Spleen (tissue), 11 donors: Measurements from ENCODE around the gene TRPV4. TPM values are rescaled to one million over a fixed set of nuclear protein-coding genes. Genes with fewer than 3 reads are reported as not detected.

ENCODE experiments used
- DNase-seq: peaks from one replicate; pipeline ENCODE4 v3.0.0-alpha.2; 2020
- H3K27ac ChIP-seq, 8 donors: fragments of 200-600 bp; sonication (generic) in 7 of 8; 1 replicate in 4 of 8; 2 replicates in 4 of 8; pipeline versions ENCODE4 v1.5.0 to v1.8.0; 2016 to 2021; ENCODE audit warnings: inconsistent platforms in 4 of 8, mild to moderate bottlenecking in 4 of 8, moderate library complexity in 1 of 8
- H3K27me3 ChIP-seq, 7 donors: fragments of 200-600 bp; sonication (generic) in 6 of 7; replicated peaks in 1 of 7; 1 replicate in 4 of 7; 2 replicates in 3 of 7; pipeline versions ENCODE4 v1.5.0 to v1.8.0; 2016 to 2021; ENCODE audit warnings: inconsistent platforms in 3 of 7, mild to moderate bottlenecking in 1 of 7
- H3K36me3 ChIP-seq, 6 donors: fragments of 200-600 bp; sonication (generic) in 5 of 6; 1 replicate in 4 of 6; 2 replicates in 2 of 6; pipeline versions ENCODE4 v1.5.0 to v1.8.0; 2016 to 2021; ENCODE audit warnings: inconsistent platforms in 2 of 6
- H3K4me1 ChIP-seq, 6 donors: fragments of 200-600 bp; sonication (generic) in 5 of 6; 1 replicate in 3 of 6; 2 replicates in 3 of 6; pipeline versions ENCODE4 v1.5.0 to v1.8.0; 2016 to 2021; ENCODE audit warnings: inconsistent platforms in 3 of 6
- H3K4me3 ChIP-seq, 8 donors: fragments of 200-600 bp; sonication (generic) in 7 of 8; 1 replicate in 4 of 8; 2 replicates in 4 of 8; pipeline versions ENCODE4 v1.5.0 to v1.8.0; 2016 to 2021; ENCODE audit warnings: inconsistent platforms in 4 of 8, mild to moderate bottlenecking in 4 of 8, moderate library complexity in 2 of 8
- H3K9me3 ChIP-seq, 8 donors: fragments of 200-600 bp; sonication (generic) in 7 of 8; 1 replicate in 4 of 8; 2 replicates in 4 of 8; pipeline versions ENCODE4 v1.5.0 to v1.8.0; 2016 to 2021; ENCODE audit warnings: inconsistent platforms in 4 of 8
- POLR2A ChIP-seq, 3 donors: fragments of 450-650 bp; IDR thresholded peaks; one replicate each; pipeline ENCODE4 v1.5.1; 2017; ENCODE audit warnings: antibody characterized with exemption in 3 of 3, mild to moderate bottlenecking in 1 of 3
- POLR2AphosphoS5 ChIP-seq, 3 donors: sonication (generic); formaldehyde crosslinking; IDR thresholded peaks; one replicate each; pipeline ENCODE4 v1.5.1; 2017; ENCODE audit warnings: antibody characterized with exemption in 3 of 3
- whole genome bisulfite sequencing, 5 donors: extraction: QIAGEN DNeasy Blood & Tissue Kit in 3 of 5; methylation state at CpG; one replicate each; pipeline versions ENCODE4 v1.1.5 to v1.1.7; 2013 to 2018; 5-methylcytosine and 5-hydroxymethylcytosine counted together
- intact Hi-C: fragments of 100-400 bp; cut with DNase I; formaldehyde crosslinking; loops from one replicate; pipeline ENCODE4 v1.15.0; 2023; ENCODE audit warnings: low total_unique reads
- polyA plus RNA-seq, 3 donors: library from polyadenylated mRNA; stranded (reverse); fragments of 200-250 nt; gene quantifications; one replicate each; pipeline ENCODE4 v1.2.1, GENCODE V29; 2013
- total RNA-seq, 7 donors: library from RNA; depleted of rRNA in 3 of 7; stranded (reverse); fragments of >200 nt in 3 of 7; fragmentation: NEBNext Ultra II Directional in 4 of 7; extraction: Animal tissue kit (Norgen Biotek cat#: 25700) in 4 of 7; gene quantifications; one replicate each; pipeline versions ENCODE4 v1.1.0 to v1.2.1, GENCODE V29; 2016 to 2021
- TF ChIP-seq, protein P1 (sequence below), 11 experiments: fragments of 200-600 bp in 7 of 11; fragments of 450-650 bp in 4 of 11; sonication (generic) in 4 of 11; IDR thresholded peaks in 8 of 11; conservative IDR thresholded peaks in 3 of 11; 1 replicate in 7 of 11; 2 replicates in 4 of 11; pipeline versions ENCODE4 v1.4.0 to v1.8.0; 2016 to 2021; ENCODE audit warnings: antibody characterized with exemption in 11 of 11, inconsistent platforms in 4 of 11, mild to moderate bottlenecking in 1 of 11
- donor health status: healthy with polysubstance abuse.
- donor health status: DM: no; HTN: no; CAD: no; lungs with moderate emphysema.
- donor health status: DM: no; HTN: no; CAD: no.
- donor health status: Bipolar disorder and iron deficiency.
- donor health status: healthy.
- donor health status: DM: no; HTN: no; CAD: no.
- donor health status: DM: yes; HTN: yes; CAD: no.

Gene TRPV4
- total and polyA plus RNA-seq, 10 donors: 0.49 to 8.0 (median 4.4) TPM

DNA sequence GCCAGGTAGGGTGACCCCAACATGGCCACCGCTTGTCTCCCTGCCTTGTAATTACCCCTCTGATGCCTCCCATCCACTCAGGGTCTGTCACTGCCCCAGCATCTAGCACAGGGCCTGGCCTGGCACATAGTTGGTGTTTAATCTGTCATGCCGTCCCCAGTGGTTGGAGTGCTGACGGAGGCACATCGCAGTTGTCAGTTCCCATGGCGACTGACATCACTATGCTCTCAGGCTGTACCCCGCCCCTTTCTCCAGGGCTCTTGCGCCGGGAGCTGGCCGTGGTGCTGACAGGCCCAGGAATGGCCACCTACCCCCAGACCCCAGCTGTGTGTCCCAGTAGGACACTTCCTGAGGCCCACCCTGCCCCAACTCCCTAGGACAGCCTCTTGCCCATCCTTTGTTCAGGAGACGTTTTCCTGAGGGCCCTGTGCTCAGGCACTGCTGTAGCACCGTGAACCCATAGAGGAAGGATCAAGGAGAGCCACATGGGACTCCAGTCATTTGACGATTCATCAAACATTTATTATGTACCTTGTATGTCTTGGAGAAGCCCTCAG, 96.6 kb downstream of the TRPV4 start:
- Histone ChIP-seq H3K27ac (peak overlapping the region in 1 of 8 donors; percentile 17), H3K4me1 (peaks cover 0 to 76% (median 31%) of the 10 kb centered on the region in 6 donors), H3K4me3 (no peak overlapping the region), H3K9me3 (no peaks in the 10 kb centered on the region), H3K36me3 (no peaks in the 10 kb centered on the region), H3K27me3 (peaks cover 0 to 37% (median 0%) of the 10 kb centered on the region in 7 donors)
- peak; percentile 61 for DNase-seq
- TF ChIP-seq POLR2AphosphoS5 (IDR thresholded peaks at IDR 0.05) (no peak), POLR2A (IDR thresholded peaks at IDR 0.05) (no peak)
- TF ChIP-seq, protein P1, sequence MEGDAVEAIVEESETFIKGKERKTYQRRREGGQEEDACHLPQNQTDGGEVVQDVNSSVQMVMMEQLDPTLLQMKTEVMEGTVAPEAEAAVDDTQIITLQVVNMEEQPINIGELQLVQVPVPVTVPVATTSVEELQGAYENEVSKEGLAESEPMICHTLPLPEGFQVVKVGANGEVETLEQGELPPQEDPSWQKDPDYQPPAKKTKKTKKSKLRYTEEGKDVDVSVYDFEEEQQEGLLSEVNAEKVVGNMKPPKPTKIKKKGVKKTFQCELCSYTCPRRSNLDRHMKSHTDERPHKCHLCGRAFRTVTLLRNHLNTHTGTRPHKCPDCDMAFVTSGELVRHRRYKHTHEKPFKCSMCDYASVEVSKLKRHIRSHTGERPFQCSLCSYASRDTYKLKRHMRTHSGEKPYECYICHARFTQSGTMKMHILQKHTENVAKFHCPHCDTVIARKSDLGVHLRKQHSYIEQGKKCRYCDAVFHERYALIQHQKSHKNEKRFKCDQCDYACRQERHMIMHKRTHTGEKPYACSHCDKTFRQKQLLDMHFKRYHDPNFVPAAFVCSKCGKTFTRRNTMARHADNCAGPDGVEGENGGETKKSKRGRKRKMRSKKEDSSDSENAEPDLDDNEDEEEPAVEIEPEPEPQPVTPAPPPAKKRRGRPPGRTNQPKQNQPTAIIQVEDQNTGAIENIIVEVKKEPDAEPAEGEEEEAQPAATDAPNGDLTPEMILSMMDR (IDR thresholded peaks at IDR 0.05 in 8 of 11, conservative IDR thresholded peaks at IDR 0.05 in 3 of 11): no peak
- intact Hi-C loops: no loop called here
- 29 to 38% (median 33%) methylated on average over 8 to 12 of the region's 12 CpGs for whole genome bisulfite sequencing, 5 donors

DNA sequence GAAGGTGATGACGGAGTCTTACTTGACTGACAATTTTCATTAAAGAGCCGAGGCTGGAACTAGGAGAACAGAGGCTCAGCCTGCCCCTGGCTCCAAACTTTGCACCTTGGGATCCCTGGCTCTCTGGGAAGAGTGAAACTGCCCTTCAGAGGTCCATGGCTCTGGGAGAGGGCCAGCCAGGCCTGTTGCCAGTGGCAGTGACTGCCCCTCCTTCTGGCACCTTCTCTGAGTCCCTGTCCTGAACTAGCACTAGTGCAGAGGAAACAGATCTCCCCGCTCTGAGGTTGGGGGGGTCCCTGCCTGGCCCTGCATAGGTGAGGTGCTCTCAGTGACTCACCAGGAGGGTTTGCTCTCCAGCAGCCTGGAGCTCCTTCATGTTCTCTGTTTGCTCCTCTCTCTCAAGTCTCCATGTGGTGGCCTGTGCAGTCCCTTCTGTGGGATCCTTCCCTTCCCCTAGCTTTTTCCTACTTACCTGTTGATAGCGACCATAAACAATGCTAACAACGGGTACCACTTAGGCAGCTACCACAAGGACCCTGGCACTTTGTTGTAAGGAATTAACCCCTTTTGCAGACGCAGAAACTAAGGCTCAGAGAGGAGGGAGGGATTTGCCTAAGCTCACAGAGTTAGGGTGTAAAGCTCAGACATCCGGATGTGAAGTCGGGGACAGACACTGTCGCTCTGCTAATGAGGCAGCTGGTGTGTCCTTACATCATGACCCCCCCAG, 97.2 kb downstream of the TRPV4 start:
- no peaks in the 10 kb centered on the region for H3K9me3 ChIP-seq
- no peak for DNase-seq
- intact Hi-C loops: no loop called here
- WGBS, 5 donors: 58 to 70% (median 68%) methylated on average over 9 of the region's 9 CpGs
- H3K36me3 ChIP-seq: no peaks in the 10 kb centered on the region
- peaks cover 0 to 37% (median 0%) of the 10 kb centered on the region in 7 donors for H3K27me3 ChIP-seq
- peaks cover 0 to 70% (median 28%) of the 10 kb centered on the region in 6 donors for H3K4me1 ChIP-seq
- TF ChIP-seq POLR2A (IDR thresholded peaks at IDR 0.05) (no peak), POLR2AphosphoS5 (IDR thresholded peaks at IDR 0.05) (no peak)
- TF ChIP-seq, protein P1 (IDR thresholded peaks at IDR 0.05 in 8 of 11, conservative IDR thresholded peaks at IDR 0.05 in 3 of 11): no peak
- peak overlapping the region in 1 of 8 donors; percentile 17 for H3K27ac ChIP-seq
- no peak overlapping the region for H3K4me3 ChIP-seq

DNA sequence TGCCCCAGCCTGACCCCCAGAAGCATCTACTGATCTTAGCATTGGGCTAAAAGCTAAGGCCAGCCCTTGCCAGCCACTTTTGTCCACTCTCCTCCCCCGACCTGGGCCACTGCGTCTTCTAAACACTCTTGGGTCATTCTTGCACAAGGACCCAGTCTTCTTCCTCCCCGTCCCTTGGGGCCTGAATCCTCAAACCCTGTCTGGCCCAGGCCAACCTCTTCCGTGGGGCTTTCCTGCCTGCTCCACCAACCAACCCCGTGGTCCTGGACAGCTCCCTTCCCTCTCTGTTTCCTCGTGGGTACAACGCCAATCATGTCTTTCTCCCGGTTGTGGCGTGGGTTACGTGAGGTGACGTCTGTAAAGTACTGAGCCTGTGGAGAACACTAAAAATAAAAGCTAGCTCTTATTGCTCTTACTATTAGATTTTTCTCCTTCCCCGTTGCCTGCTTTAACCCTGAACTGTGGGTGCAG, 98.1 kb downstream of the TRPV4 start:
- Histone ChIP-seq H3K27me3 (peaks cover 0 to 37% (median 0%) of the 10 kb centered on the region in 7 donors), H3K27ac (no peak overlapping the region), H3K9me3 (no peaks in the 10 kb centered on the region), H3K4me1 (peaks cover 0 to 61% (median 24%) of the 10 kb centered on the region in 6 donors), H3K4me3 (no peak overlapping the region), H3K36me3 (no peaks in the 10 kb centered on the region)
- TF ChIP-seq POLR2A (IDR thresholded peaks at IDR 0.05) (no peak), POLR2AphosphoS5 (IDR thresholded peaks at IDR 0.05) (no peak)
- TF ChIP-seq, protein P1 (IDR thresholded peaks at IDR 0.05 in 8 of 11, conservative IDR thresholded peaks at IDR 0.05 in 3 of 11): no peak
- intact Hi-C loops: no loop called here
- WGBS, 5 donors: 52 to 59% (median 58%) methylated on average over 12 of the region's 12 CpGs
- peak; percentile 41 for DNase-seq
